LoVo (cell line): ENCODE measurements around the gene PTPN1.
A peak's percentile ranks its signal among the peaks of the same experiment; 100 is the strongest.
"Not testable (repeated sequence)": the region's sequence is repeated elsewhere in the genome, so short reads cannot be mapped to it uniquely, and the experiment has no call there.

ENCODE experiments used
- DNase-seq: peaks from one replicate; pipeline ENCODE4 v3.0.0-alpha.2; 2016; ENCODE audit warnings: low spot score

PTPN1 gene

GRCh38 chr20:50481741-50482140 lies 28.4 kb upstream of the PTPN1 start:
- no peak for DNase-seq

- DNase-seq: no peak
Measured at GRCh38 chr20:50482396-50482981, 27.7 kb upstream of the PTPN1 start.

- DNase-seq: no peak
Measured at GRCh38 chr20:50484271-50484976, 25.8 kb upstream of the PTPN1 start.

- DNase-seq: no peak
Measured at GRCh38 chr20:50487397-50487796, 22.8 kb upstream of the PTPN1 start.

GRCh38 chr20:50488236-50488806 lies 21.9 kb upstream of the PTPN1 start:
- DNase-seq: no peak

GRCh38 chr20:50491168-50491567 lies 19.0 kb upstream of the PTPN1 start:
- DNase-seq: no peak

GRCh38 chr20:50491926-50492634 lies 18.1 kb upstream of the PTPN1 start:
- peak; percentile 62 for DNase-seq

GRCh38 chr20:50493881-50494253 lies 16.3 kb upstream of the PTPN1 start:
- DNase-seq: no peak

GRCh38 chr20:50494428-50494827 lies 15.8 kb upstream of the PTPN1 start:
- no peak for DNase-seq

- DNase-seq: no peak
Measured at GRCh38 chr20:50496773-50497385, 13.3 kb upstream of the PTPN1 start.

DNA sequence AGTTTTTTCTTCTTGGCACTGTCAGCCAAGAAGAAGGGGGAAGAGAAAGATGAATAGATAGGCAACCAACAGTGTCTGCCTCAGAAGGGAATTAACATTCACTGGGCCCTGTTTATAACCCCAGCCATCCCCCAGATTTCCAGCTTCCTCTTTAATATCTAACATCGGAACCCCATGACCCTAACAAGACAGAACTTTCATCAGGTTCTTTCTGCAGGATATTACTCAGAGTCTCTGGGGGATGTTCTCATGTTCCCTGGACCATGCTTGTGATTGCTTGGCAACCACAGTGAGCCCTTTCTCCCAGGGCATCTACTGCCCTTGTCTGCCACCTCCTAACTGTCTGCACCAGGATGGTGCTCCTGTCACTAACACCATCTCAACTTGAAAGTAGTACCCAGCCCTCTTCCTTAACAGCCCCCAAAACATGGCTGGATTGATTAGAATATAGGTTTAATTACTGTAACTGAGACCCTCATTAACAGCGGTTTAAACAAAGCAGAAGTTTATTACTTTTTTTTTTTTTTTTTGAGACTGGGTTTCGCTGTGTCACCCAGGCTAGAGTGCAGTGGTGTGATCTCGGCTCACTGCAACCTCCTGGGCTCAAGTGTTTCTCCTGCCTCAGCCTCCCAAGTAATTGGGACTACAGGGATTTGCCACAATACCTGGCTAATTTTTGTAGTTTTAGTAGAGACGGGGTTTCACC lies 12.0 kb upstream of the PTPN1 start:
- DNase-seq: no peak

GRCh38 chr20:50499938-50500337 lies 10.2 kb upstream of the PTPN1 start:
- DNase-seq: no peak

DNA sequence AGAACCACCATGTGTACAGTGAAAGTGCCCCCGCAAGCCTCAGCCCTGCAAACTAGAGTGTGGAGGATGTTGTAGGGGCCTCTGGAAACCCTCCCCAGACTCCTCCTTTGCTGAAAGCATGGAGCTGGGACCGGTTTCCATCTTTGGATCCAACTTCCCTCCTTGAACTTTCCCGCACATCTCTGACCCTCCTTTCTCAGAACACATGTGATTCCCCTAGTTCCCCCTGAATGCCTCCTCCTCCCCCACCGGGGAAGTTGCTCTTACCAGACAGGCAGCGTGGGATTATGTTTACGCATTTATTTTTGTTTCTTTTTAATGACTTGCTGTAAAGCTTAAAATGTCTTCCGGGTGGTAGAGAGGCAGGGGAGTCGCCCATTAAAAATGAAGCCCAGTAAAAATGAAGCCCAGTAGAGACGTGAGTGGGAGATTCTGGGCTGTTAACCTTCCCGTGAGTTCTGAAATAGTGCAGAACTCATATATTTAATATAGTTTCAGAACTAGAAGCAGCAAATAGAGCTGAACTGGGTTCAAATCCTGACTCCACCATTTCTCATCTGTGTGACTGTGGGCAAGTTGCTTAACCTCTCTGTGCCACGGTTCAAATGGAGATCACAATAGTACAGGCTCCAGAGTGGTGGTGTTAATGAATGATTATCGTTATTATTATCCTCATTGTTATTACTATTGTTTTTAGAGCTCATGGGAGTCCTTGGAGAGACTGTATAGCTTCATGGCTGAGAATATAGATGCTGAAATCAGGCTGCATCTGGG lies 8.0 kb upstream of the PTPN1 start:
- DNase-seq: no peak

DNA sequence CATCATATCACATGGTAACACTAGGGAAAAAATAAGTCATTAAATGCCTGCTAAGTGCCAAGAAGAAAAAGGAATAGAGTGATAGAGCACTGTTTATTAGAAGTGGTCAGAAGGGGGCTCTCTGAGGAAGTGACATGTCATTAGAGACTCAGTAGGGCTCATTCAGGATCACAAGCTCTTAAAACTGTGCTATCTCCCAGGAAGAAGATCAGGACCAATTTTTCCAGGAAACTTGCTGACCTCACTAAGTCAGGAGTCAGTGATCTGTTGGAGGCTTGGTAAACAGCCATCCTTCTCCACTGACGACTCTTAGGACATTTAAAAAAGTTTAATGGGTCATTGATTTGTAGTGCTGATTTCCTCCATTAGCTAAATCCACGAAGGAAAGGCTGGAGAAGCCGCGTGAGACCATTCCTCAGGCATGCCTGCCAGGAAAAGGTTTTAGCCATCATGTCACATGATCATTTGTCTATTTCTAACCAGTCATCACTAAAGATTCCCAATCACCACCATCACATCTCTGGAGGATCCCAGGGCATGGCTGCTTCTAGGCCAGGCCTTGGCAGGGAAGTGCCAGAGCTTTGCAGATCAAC lies 5.9 kb upstream of the PTPN1 start:
- no peak for DNase-seq

DNA sequence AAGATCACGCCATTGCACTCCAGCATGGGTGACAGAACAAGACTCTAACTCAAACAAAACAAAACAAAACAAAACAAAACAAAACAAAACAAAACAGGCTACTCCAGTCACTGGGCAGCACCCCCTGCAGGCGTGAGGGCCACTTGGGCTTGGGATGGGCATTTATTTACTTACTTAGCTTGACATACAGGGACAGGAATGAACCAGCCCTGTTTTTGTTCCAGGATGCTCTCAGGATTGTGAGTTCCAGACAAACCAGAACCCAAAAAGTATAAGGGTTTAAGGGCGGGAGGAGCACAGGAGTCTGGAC lies 4.0 kb upstream of the PTPN1 start:
- no peak for DNase-seq

DNA sequence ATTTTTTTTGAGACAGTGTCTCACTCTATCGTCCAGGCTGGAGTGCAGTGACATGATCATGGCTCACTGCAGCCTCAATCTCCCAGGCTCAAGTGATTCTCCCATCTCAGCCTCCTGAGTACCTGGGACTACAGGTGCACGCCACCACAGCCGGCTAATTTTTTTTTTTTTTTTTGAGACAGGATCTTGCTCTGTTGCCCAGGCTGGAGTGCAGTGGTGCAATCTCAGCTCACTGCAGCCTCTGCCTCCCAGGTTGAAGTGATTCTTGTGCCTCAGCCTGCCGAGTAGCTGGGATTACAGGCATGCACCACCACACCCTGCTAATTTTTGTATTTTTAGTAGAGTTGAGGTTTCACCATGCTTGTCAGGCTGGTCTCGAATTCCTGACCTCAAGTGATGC lies 2.4 kb upstream of the PTPN1 start:
- not testable (repeated sequence) for DNase-seq

- no peak for DNase-seq
Measured at GRCh38 chr20:50508171-50508755, 1.9 kb upstream of the PTPN1 start.

DNA sequence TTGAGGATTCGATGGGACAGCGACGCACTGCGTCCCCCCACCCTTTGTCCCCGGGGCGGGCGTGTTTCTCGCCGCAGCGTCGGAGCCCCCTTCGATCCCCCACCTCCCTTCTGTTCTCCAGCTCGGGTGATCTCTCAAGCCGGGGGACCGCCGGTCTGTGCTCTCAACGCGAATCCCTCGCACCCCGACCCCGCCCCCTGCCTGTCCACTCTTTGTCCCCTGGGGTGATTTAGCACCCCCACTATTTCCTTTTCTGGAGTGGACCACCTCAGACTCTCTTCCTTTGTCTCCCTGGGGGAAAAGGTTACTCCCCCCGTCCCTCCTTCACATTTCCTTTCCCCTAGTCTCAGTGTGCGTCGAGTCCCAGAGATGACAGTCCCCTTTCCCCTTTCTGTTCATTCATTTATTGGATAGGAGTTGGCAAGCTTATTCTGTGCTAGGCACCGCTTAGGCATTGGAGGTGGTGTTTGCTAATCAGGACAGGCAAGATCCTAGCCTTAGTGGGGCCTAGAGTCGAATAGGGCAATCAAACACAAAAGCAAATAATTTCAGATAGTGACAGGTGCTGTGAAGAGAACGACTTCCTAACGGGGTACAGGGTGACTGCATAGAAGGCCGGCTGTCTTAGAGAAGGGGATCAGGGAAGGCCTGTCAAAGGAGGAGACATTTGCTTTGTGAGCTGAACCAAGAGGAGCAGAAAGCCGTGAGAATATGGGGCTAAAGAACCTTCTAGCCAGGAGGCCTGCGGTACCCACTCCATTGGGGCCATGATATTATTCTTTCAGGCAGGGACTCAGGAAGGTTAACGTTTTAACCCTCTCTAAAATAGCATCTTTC lies 741 bp downstream of the PTPN1 start:
- DNase-seq: no peak

DNA sequence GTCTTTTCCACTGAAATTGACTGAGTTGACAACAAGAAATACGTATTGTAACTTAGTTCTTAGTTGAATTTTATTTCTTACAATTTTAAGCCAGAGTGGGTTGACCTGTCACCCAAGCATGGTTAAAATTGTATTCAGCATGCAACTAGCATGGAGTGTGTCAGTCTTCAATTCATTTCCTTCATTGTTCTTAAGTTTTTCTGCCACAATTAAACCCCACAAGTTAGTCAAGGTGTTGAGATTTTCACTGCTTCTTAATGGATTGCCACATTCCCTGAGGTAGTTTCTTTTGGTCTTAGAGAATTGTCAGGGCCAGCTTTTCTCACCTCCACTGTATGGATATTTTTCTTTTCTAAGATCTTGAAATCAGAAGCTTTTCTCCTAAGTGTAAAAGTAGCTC lies 2.1 kb downstream of the PTPN1 start:
- no peak for DNase-seq
